ENCODE measurements around the gene KCNQ2. TPM values are rescaled to one million over a fixed set of nuclear protein-coding genes. Genes with fewer than 3 reads are reported as not detected.

KCNQ2 gene
- total RNA-seq, 1 experiment from 2014 or later, result 0.25 TPM

GRCh38 chr20:63403403-63404105 lies 68.9 kb downstream of the KCNQ2 start:
- CTCF ChIA-PET, result interaction anchor here (1.1 kb wide), 1 partner anchor 94 kb away, joined by 3 read pairs; no protein-coding TSS in a partner anchor
- no peaks in the 10 kb centered on the region for H3K4me1 ChIP-seq
- POLR2A ChIA-PET, result no interaction called here
- no peaks in the 10 kb centered on the region for H3K9me3 ChIP-seq
- Mint-ChIP-seq H3K4me1 (ENCODE audit: low read depth, unreplicated experiment) (no peaks in the 10 kb centered on the region), H3K4me3 (ENCODE audit: unreplicated experiment) (no peak overlapping the region), H3K27ac (ENCODE audit: unreplicated experiment) (no peak overlapping the region), H3K36me3 (ENCODE audit: insufficient read depth, unreplicated experiment) (no peaks in the 10 kb centered on the region), H3K9me3 (ENCODE audit: unreplicated experiment) (no peaks in the 10 kb centered on the region), H3K27me3 (ENCODE audit: insufficient read depth, unreplicated experiment) (peaks cover 30% of the 10 kb centered on the region)
- no peak for DNase-seq
- BruUV-seq (replicated peaks), result no TSS peak
- TF ChIP-seq CTCF (IDR thresholded peaks at IDR 0.05; ENCODE audit: insufficient read depth in 1 of 2, low read depth in 1 of 2, low read length in 1 of 2, severe bottlenecking in 1 of 2, unreplicated experiment in 1 of 2), result no peak
- no peaks in the 10 kb centered on the region for H3K36me3 ChIP-seq (ENCODE audit: control insufficient read depth, insufficient read depth, low read length)
- H3K27me3 ChIP-seq (replicated peaks; ENCODE audit: control insufficient read depth, insufficient read depth, low read length), result peaks cover 5% of the 10 kb centered on the region
- H3K4me3 ChIP-seq (ENCODE audit: low read depth, low read length), result no peak overlapping the region
- intact Hi-C loops (cut with micrococcal nuclease; ENCODE audit: unreplicated experiment), result no loop called here

DNA sequence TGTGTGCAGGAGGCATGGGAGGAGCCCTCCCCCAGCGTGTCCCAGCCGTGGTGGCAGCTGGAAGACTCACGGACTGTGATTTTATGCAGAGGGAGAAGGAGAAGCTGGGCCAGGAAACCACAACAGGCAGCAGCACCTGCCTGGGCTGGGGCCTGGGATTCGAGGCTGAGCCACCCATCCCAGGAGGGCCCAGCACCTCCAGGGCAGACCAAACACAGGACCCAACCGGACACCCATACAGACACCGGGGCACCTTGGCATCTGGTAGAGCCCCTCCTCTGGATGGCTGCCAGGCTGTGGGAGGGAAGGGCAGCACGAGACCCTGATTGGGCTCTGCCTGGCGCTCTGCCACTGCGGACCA lies 69.6 kb downstream of the KCNQ2 start:
- intact Hi-C loops (cut with micrococcal nuclease; ENCODE audit: unreplicated experiment), result no loop called here
- no peaks in the 10 kb centered on the region for H3K4me1 Mint-ChIP-seq (ENCODE audit: low read depth, unreplicated experiment)
- no peaks in the 10 kb centered on the region for H3K4me1 ChIP-seq
- H3K4me3 ChIP-seq (ENCODE audit: low read depth, low read length), result no peak overlapping the region
- DNase-seq, result no peak
- no peak overlapping the region for H3K27ac Mint-ChIP-seq (ENCODE audit: unreplicated experiment)
- no peaks in the 10 kb centered on the region for H3K9me3 ChIP-seq
- TF ChIP-seq CTCF (IDR thresholded peaks at IDR 0.05; ENCODE audit: insufficient read depth in 1 of 2, low read depth in 1 of 2, low read length in 1 of 2, severe bottlenecking in 1 of 2, unreplicated experiment in 1 of 2), result no peak
- ChIA-PET CTCF (interaction anchor here (1.1 kb wide), 1 partner anchor 94 kb away, joined by 3 read pairs; no protein-coding TSS in a partner anchor), POLR2A (no interaction called here)
- peaks cover 5% of the 10 kb centered on the region for H3K27me3 ChIP-seq (replicated peaks; ENCODE audit: control insufficient read depth, insufficient read depth, low read length)
- H3K4me3 Mint-ChIP-seq (ENCODE audit: unreplicated experiment), result no peak overlapping the region
- no peaks in the 10 kb centered on the region for H3K36me3 ChIP-seq (ENCODE audit: control insufficient read depth, insufficient read depth, low read length)
- H3K27me3 Mint-ChIP-seq (ENCODE audit: insufficient read depth, unreplicated experiment), result peaks cover 35% of the 10 kb centered on the region
- H3K36me3 Mint-ChIP-seq (ENCODE audit: insufficient read depth, unreplicated experiment), result no peaks in the 10 kb centered on the region
- no TSS peak for BruUV-seq (replicated peaks)
- H3K9me3 Mint-ChIP-seq (ENCODE audit: unreplicated experiment), result no peaks in the 10 kb centered on the region

GRCh38 chr20:63402181-63402859 lies 70.1 kb downstream of the KCNQ2 start:
- TF ChIP-seq CTCF (IDR thresholded peaks at IDR 0.05; ENCODE audit: insufficient read depth in 1 of 2, low read depth in 1 of 2, low read length in 1 of 2, severe bottlenecking in 1 of 2, unreplicated experiment in 1 of 2), result no peak
- H3K27ac Mint-ChIP-seq (ENCODE audit: unreplicated experiment), result no peak overlapping the region
- Histone ChIP-seq H3K4me1 (no peaks in the 10 kb centered on the region), H3K4me3 (ENCODE audit: low read depth, low read length) (no peak overlapping the region), H3K27me3 (replicated peaks; ENCODE audit: control insufficient read depth, insufficient read depth, low read length) (peaks cover 5% of the 10 kb centered on the region), H3K36me3 (ENCODE audit: control insufficient read depth, insufficient read depth, low read length) (no peaks in the 10 kb centered on the region), H3K9me3 (no peaks in the 10 kb centered on the region)
- no peak for DNase-seq
- peaks cover 38% of the 10 kb centered on the region for H3K27me3 Mint-ChIP-seq (ENCODE audit: insufficient read depth, unreplicated experiment)
- no peaks in the 10 kb centered on the region for H3K4me1 Mint-ChIP-seq (ENCODE audit: low read depth, unreplicated experiment)
- H3K4me3 Mint-ChIP-seq (ENCODE audit: unreplicated experiment), result no peak overlapping the region
- ChIA-PET POLR2A (no interaction called here), CTCF (interaction anchor here (0.9 to 1.1 kb wide), 2 partner anchors 21 to 93 kb away, joined by 3 read pairs; no protein-coding TSS in a partner anchor)
- intact Hi-C loops (cut with micrococcal nuclease; ENCODE audit: unreplicated experiment), result no loop called here
- BruUV-seq (replicated peaks), result no TSS peak
- H3K36me3 Mint-ChIP-seq (ENCODE audit: insufficient read depth, unreplicated experiment), result no peaks in the 10 kb centered on the region
- no peaks in the 10 kb centered on the region for H3K9me3 Mint-ChIP-seq (ENCODE audit: unreplicated experiment)

All from Caco-2 (cell line).